ENCODE data around the gene LRRC26. TPM values are rescaled to one million over a fixed set of nuclear protein-coding genes. Genes with fewer than 3 reads are reported as not detected.

Gene LRRC26
- total and polyA plus RNA-seq, 8 donors: 1.00 to 440 (median 5.7) TPM; not detected in 2

GRCh38 chr9:137185921-137186320, 16.1 kb upstream of the LRRC26 start:
- 92 to 95% (median 95%) methylated on average over 9 to 19 of the region's 19 CpGs for WGBS, 5 donors
- peak overlapping the region in 1 of 4 donors; percentile 99 for H3K4me3 ChIP-seq
- intact Hi-C loops (cut with DNase I; ENCODE audit: low total_unique reads): loop anchor here (10.0 kb wide), 2 partner anchors 49 to 71 kb away; partner anchors contain the start of genes DPP7 and SLC34A3

GRCh38 chr9:137184881-137185660, 15.2 kb upstream of the LRRC26 start:
- intact Hi-C loops (cut with DNase I; ENCODE audit: low total_unique reads): loop anchor here (10.0 kb wide), 2 partner anchors 50 to 70 kb away; partner anchors contain the start of genes DPP7 and SLC34A3
- Histone ChIP-seq H3K9me3 (no peaks in the 10 kb centered on the region), H3K4me3 (no peak overlapping the region), H3K27me3 (no peaks in the 10 kb centered on the region), H3K4me1 (peaks cover 27 to 49% (median 44%) of the 10 kb centered on the region in 4 donors), H3K27ac (no peak overlapping the region), H3K36me3 (peaks cover 60 to 80% (median 73%) of the 10 kb centered on the region in 4 donors)
- TF ChIP-seq EP300 (IDR thresholded peaks at IDR 0.05) (no peak), POLR2AphosphoS5 (IDR thresholded peaks at IDR 0.05) (no peak), CTCF (IDR thresholded peaks at IDR 0.05) (no peak), POLR2A (IDR thresholded peaks at IDR 0.05) (no peak)
- WGBS, 5 donors: 92 to 95% (median 93%) methylated on average over 37 to 48 of the region's 48 CpGs
- DNase-seq: no peak

More at GRCh38 chr9:137185921-137186320, 16.1 kb upstream of the LRRC26 start:
- Histone ChIP-seq H3K27ac (no peak overlapping the region), H3K4me1 (peaks cover 35 to 58% (median 53%) of the 10 kb centered on the region in 4 donors), H3K9me3 (no peaks in the 10 kb centered on the region), H3K27me3 (no peaks in the 10 kb centered on the region), H3K36me3 (peaks cover 59 to 80% (median 73%) of the 10 kb centered on the region in 4 donors)
- DNase-seq: no peak
- no peak for TF ChIP-seq POLR2A (IDR thresholded peaks at IDR 0.05)
- TF ChIP-seq EP300 (IDR thresholded peaks at IDR 0.05): no peak
- TF ChIP-seq POLR2AphosphoS5 (IDR thresholded peaks at IDR 0.05): no peak
- no peak for TF ChIP-seq CTCF (IDR thresholded peaks at IDR 0.05)

- Histone ChIP-seq H3K4me1 (peaks cover 18 to 39% (median 34%) of the 10 kb centered on the region in 4 donors), H3K9me3 (no peaks in the 10 kb centered on the region), H3K27me3 (no peaks in the 10 kb centered on the region), H3K4me3 (no peak overlapping the region), H3K36me3 (peaks cover 66 to 84% (median 79%) of the 10 kb centered on the region in 4 donors), H3K27ac (no peak overlapping the region)
- 89 to 97% (median 95%) methylated on average over 21 to 27 of the region's 27 CpGs for WGBS, 5 donors
- DNase-seq: no peak
- TF ChIP-seq EP300 (IDR thresholded peaks at IDR 0.05) (no peak), POLR2AphosphoS5 (IDR thresholded peaks at IDR 0.05) (no peak), CTCF (IDR thresholded peaks at IDR 0.05) (no peak), POLR2A (IDR thresholded peaks at IDR 0.05) (no peak)
- intact Hi-C loops (cut with DNase I; ENCODE audit: low total_unique reads): loop anchor here (10.0 kb wide), 2 partner anchors 51 to 69 kb away; partner anchors contain the start of genes DPP7 and SLC34A3
Observed at GRCh38 chr9:137183980-137184595, 14.2 kb upstream of the LRRC26 start.

- intact Hi-C loops (cut with DNase I; ENCODE audit: low total_unique reads): loop anchor here (10.0 kb wide), 2 partner anchors 52 to 68 kb away; partner anchors contain the start of genes DPP7 and SLC34A3
- TF ChIP-seq EP300 (IDR thresholded peaks at IDR 0.05): no peak
- no peak for TF ChIP-seq POLR2A (IDR thresholded peaks at IDR 0.05)
- TF ChIP-seq POLR2AphosphoS5 (IDR thresholded peaks at IDR 0.05): no peak
- no peak for TF ChIP-seq CTCF (IDR thresholded peaks at IDR 0.05)
- Histone ChIP-seq H3K27me3 (no peaks in the 10 kb centered on the region), H3K27ac (no peak overlapping the region), H3K4me3 (no peak overlapping the region), H3K4me1 (peaks cover 17 to 34% (median 29%) of the 10 kb centered on the region in 4 donors), H3K36me3 (peaks cover 76 to 97% (median 91%) of the 10 kb centered on the region in 4 donors), H3K9me3 (no peaks in the 10 kb centered on the region)
- DNase-seq: no peak
- WGBS, 5 donors: 88 to 94% (median 90%) methylated on average over 16 to 17 of the region's 17 CpGs
Observed at GRCh38 chr9:137182836-137183235, 13.0 kb upstream of the LRRC26 start.

All from stomach (tissue), 9 donors.